OCI-LY1 (cell line): ENCODE data around the gene CIB4.

Experiments used
- CTCF ChIP-seq: fragments of 200-600 bp; sonication (generic), shearing (Covaris generic); IDR thresholded peaks from 2 replicates; pipeline ENCODE4 v1.5.1; 2017; ENCODE audit warnings: mild to moderate bottlenecking, antibody characterized with exemption, low read length, moderate library complexity, mixed read lengths
- EZH2 ChIP-seq: fragments of 200-600 bp; sonication (generic), shearing (Covaris generic); IDR thresholded peaks from 2 replicates; pipeline ENCODE4 v1.8.0; 2017; ENCODE audit warnings: borderline replicate concordance, mixed run types, mild to moderate bottlenecking, antibody characterized with exemption, low read length, moderate library complexity, mixed read lengths

GRCh38 chr2:26540961-26541360, 100.2 kb downstream of the CIB4 start:
- TF ChIP-seq EZH2: no peak
- TF ChIP-seq CTCF: no peak
